Effector CD8-positive, alpha-beta T cell (primary cell): Measurements from ENCODE around the gene CPT2.
A peak's percentile ranks its signal among the peaks of the same experiment; 100 is the strongest.
"Not testable (repeated sequence)": the region's sequence is repeated elsewhere in the genome, so short reads cannot be mapped to it uniquely, and the experiment has no call there.

ENCODE experiments used
- DNase-seq: peaks from one replicate; lab custom pipeline; 2025; lab: John Stamatoyannopoulos, UW

CPT2 gene

DNA sequence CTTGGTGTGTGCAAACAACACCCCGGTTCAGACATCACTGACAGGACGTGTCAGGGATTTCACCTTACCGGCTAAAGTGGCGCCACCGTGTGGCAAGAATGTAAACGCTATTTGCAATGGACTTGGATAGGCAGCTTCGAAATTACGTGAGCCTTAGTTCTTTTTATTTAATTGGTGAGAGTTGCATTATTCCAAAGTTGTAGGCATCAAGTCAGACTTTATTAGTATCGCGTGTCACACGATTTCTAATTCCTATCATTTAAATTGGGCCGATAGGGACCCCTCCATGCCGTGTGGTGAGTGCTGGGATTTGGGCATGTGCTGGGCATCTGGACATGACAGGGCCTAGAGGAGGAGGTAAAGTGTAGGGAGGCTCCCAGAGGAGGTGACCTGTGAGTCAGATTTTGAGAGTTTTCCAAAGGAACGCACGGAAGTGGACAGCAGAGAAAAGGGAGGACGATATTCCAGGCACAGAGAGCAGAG lies 14.5 kb upstream of the CPT2 start:
- peak; percentile 65 for DNase-seq

DNA sequence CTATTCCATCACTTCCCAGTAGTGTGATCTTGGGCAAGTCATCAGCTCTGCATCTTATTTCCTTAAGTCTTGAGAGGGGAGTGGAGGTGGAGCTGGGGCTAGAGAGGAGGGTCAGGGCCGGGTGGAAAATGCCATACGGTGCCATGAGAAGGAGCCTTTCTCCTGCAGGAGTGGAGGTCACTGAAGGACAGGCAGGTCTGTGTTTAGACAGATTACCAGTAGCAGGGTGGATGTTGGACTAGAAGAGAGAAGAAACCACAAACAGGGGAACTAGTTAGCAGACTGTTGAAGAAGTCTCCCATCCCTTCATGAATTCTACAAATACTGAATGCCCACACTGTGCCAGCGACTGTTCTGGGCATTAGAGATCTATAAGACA lies 13.9 kb upstream of the CPT2 start:
- no peak for DNase-seq

DNA sequence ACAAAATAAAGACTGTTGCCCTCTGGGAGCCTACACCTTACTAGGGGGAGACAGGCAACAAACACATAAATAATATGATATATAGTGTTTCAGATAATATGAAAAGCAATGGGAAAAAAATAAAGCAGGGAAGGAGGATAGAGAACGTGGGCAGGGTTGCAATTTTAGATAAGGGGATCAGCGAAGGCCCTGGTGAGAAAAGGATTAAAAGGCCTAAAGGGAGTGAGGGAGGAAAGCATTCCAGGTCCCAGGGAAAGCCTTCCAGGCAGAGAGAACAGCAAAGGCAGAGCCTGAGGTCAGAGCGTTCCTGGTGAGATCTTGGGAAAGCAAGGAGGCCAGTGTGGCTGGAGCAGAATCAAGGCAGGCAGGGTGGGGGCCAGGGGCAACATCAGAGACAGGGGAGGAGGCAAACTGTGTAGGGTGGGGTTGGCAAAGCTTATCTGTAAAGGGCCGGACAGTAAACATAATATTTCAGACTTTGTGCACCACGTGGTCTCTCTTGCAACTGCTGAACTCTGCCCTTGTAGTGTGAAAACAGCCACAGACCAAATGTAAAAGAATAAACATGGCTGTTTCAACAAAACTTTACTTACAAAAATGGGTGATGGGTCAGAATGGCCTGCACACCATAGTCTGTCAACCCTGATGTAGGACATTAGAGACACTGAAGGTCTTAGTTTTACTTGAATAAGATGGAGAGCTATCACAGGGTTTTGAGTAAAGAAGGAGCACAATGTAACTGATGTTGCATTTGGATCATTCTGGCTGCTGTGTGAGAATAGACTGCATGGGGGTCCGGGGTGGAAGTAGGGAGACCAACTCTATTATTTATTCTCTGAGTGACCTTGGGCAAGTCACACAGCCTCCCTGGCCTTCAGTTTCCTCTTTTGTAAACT lies 13.3 kb upstream of the CPT2 start:
- DNase-seq = no peak

DNA sequence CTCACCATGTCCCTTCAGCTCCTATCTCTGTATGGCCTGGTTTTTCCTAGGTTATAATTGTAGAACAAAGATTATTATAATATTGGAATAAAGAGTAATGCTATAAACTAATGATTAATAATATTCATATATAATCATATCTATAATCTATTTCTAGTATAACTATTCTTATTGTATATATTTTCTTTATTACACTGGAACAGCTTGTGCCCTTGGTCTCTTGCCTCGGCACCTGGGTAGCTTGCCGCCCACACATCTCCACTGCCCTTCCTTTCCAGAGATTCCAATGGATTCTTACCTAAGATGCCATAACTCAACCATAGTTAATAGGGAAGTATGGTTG lies 10.7 kb upstream of the CPT2 start:
- not testable (repeated sequence) for DNase-seq

DNA sequence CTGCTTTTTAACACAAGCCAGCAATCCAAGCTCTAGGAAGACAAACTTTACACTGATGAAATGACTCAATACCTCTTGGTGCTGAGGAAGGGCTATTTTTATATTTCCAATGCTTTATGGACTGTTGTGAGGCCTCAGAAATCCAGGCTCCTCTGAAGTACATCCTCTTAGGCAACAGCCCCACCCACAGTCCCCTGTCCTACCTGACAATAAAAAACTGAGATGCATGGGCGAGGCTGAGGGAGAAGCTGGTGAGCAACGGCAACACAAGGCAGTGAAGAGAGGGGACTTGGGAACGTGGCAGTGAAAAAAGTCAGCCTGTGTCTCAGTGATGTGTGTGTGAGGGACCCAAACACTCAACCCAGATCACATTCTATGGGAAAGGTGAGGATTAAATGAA lies 10.1 kb upstream of the CPT2 start:
- DNase-seq = no peak

DNA sequence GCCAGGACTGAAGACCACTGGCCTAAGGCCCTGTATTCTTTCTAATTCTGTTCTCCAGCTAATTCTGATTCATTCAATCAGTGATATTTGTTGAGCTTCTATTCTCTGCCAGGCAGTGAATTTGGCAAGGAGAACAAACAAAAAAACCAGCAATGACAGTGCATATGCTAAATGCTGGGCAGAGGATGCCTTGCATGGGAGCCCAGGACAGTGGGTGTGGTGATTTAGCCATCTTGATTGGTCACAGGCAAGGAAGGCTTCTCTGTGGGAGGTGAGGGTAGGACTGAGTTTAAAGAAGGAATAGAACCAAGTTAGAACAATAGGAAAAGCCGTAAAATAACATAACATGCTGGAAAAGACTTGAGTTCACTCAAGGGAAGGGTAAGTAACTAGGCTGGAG lies 9.2 kb upstream of the CPT2 start:
- no peak for DNase-seq

DNA sequence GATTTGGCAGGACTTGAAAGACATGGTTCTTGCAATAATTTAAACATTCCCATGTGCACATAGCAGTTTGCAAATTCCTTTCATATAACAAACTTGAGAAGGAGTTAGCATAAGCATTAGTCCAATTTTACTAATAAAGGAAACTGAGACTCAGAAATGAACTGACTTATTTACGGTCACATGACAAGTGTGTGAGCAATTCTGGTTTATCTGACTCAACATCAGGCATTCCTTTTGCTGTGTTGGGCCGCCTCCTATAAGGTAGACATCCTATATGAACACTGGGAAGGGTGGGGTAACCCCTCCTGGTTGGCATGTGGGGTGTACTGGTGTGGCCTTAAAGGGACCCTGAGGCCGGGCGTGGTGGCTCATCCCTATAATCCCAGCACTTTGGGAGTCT lies 8.5 kb upstream of the CPT2 start:
- no peak for DNase-seq

DNA sequence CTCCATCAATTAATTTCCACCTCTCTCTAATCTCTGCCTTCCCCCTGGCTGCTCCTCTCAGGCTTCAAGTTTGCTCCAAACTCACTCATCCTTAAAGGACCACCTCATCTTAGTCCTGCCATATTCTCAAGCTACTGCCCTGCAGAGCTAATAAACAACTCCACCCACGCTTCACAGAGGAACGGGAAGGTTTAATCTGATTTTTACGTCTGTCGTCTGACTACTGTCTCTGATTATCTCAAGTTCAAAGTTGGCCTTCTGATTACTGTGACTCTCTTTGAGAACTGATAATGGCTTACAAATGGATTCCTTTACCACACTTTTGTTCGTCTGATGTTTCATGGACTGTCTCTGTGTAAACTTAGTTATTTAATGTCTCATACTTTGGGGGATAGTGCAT lies 7.6 kb upstream of the CPT2 start:
- no peak for DNase-seq

DNA sequence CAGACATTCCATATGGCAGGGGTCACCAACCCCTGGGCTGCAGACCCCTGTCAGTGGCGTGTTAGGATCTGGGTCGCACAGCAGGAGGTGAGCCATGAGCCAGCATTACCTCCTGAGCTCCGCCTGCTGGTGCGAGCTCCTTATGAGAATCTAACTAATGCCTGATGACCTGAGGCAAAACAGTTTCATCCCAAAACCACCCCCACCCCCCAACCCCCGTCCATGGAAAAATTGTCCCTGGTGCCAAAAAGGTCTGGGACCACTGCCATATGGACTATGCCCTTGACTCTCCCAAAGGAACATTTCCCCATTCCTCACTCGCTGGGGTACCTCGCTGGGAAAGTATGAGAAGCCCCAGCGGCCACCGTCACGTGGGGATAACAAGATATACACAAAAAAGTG lies 6.4 kb upstream of the CPT2 start:
- no peak for DNase-seq

DNA sequence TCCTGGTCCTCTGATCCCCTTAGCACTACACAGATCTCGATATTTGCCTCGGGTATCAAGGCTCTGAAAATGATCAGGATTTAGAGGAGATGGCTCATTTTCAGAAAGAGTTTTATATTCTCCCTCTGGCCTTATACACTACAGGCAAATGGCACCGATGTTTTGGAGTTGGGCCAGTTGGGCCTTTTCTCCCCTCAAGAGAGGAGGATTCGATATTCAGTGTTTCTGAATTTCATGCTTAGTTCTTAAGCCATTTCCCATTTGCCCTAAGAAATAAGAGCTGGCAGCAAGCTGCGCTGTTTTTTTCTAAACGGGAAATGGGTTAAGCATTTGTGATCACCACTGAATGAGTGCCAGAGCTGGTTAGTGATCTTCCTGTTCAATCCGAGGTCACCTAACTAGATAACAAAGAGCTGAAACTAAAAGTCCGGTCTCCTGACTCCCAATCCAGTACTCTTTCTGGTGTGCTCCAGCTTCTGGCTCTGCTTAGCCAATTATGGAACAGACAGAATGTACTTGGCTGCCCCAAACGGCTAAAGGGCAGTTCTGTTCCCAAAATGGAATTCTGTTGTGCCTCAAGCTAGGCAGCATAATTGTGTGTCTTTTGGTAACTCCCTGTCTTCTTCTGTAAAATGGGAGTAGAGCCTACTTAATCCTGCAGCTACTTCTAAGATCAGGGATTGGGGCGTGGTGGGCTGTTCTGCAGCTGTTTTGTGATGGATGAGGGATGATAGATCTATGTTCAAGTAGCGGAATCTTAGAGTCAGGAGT lies 1.2 kb upstream of the CPT2 start:
- DNase-seq = no peak

DNA sequence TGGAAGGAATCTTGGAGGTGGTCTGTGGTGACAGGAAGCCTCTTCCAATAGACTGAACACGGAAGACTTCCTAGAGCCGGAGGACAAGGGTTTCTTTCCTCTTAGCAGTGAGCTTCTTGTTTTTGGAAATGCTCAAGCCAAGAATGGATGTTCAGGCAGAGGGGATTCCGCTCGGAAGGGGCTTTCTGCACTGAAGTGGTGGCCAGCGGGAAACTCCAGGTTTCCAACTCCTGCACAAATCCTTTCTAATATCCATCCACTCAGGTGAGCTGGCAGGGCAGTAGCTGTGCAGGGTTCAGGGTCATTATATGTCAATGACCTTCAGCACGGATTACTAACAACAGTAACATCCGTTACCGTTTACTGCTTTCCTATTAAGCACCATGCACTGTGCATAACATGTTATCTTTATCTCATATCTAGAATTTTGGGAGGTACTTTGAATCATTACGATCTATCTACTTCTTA lies 573 bp upstream of the CPT2 start:
- no peak for DNase-seq

DNA sequence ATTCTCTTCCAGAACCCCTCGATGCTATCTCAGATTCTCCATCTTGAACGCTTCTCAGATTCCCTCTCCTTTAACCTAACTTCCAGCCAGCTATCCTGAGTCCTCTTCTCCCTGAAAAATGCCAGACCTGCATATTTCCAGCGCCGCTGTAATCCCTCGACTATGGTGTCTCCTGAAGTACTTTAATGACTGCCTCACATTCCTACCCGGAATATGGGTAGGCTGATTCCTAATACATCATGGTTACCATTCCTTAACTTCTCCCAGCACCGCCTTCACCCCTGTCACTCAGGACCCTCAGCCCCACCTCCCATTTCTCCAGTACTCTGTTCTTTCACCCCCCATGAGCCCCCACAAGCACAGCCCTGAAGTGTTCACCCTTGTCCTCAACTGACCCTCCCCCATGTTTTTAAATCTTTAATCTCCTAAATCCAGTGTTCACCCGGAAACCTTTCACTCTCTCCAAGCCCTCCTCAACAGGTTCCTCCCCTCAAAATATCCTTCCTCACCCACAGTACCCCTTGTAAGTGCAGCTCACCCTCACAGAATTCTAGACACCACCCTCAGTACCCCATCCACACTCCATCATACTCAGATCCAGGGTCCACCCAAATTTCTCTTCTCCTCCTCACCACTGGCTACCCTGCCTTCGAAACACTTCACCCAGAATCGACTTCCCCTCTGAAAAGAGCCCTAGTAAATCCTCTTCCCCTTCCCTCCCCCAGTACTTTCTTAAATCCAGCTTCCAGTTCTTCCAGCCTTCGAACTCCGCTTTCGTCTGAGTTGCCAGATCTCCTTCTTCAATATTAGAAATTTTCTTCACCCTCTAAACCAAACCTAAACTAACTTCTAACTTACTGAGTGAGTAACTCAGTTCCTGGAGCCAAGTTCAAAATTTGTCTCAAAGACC lies 922 bp downstream of the CPT2 start:
- DNase-seq = no peak

DNA sequence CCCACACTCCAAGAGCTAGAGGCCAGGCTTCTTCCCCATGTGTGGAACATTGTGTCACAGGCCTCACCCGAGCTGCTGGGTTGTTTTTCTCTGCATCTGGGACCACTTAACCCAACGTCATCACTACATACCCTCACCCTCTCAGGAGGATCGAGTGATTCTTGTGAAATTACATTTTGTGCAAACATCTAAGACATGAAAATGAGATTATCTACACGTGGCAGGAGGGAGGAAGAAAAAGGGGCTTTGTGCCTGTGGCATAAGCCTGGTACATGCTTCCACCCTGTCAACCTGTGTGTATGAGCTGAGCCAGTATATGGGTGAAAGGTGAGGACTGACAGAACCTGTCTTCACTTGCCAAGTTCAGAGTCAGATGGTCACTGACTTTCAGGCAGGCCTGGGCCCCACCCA lies 1.6 kb downstream of the CPT2 start:
- no peak for DNase-seq

DNA sequence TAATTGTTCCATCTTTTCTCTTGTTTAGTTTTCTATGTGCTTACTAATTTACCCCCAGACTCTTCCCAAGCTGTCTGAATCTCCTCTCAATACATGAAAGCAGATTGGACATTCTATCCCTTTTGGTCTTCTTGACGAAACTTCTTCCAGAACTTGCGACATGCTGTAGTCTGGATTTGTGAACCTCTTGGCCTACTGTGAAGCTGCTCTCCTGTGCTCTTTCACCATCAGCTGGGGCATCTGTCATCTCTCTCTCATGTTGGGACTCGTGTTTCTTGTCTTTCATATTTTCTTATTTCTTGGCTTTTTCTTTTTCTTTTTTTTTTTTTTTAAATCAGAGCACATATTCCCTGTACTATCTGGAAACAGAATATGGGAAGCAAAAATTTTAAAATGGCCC lies 6.8 kb downstream of the CPT2 start:
- no peak for DNase-seq

DNA sequence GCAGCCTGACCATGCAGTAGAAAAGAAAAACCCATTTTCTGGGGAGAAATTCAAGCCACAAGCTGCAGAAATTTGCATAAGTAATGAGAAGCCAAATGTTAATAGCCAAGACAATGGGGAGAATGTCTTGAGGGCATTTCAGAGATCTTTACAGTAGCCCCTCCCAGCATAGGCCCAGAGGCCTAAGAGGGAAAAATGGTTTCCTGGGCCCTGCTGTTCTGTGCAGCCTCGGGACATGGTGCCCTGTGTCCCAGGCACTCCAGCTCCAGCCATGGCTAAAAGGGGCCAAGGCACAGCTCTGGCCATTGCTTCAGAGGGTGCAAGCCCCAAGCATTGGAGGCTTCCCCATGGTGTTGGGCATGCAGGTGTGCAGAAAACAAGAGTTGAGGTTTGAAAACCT lies 8.9 kb downstream of the CPT2 start:
- DNase-seq = not testable (repeated sequence)

DNA sequence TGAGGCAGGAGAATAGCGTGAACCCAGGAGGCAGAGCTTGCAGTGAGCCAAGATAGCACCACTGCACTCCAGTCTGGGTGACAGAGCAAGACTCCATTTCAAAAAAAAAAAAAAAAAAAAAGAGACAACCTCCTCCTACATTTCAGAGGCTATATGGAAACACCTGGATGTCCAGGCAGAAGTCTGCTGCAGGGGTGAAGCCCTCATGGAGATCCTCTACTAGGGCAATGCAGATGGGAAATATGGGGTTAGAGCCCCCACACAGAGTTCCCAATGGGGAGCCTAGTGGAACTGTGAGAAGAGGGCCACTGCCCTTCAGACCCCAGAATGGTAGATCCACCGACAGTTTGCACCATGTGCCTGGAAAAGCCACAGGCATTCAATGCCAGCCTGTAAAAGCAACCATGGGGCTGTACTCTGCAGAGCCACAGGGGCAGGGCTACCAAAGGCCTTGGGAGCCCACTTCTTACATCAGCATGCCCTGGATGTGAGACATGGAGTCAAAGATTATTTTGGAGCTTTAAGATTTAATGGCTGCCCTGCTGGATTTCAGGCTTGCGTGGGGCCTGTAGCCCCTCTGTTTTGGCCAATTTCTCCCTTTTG lies 9.6 kb downstream of the CPT2 start:
- DNase-seq = not testable (repeated sequence)

DNA sequence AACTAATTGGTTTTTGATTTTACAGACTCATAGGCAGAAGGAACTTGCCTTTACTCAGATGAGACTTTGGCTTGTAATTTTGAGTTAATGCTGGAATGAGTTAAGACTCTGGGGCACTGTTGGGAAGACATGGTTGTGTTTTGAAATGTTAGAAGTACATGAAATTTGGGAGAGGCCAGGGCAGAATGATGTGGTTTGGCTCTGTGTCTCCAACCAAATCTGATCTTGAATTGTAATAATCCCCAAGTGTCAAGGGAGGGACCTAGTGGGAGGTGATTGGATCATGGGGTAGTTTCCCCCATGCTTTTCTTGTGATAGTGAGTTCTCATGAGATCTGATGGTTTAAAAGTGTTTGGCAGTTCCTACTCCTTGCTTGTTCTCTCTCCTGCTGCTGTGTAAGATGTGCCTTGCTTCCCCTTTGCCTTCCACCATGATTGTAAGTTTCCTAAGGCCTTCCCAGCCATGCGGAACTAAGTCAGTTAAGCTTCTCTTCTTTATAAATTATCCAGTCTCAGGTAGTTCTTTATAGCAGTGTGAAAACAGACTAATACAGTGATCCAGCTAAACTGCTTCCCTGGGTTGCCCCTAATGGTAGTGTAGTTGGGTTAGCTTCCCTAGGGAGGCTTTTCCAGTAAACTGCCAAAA lies 10.2 kb downstream of the CPT2 start:
- DNase-seq = no peak

DNA sequence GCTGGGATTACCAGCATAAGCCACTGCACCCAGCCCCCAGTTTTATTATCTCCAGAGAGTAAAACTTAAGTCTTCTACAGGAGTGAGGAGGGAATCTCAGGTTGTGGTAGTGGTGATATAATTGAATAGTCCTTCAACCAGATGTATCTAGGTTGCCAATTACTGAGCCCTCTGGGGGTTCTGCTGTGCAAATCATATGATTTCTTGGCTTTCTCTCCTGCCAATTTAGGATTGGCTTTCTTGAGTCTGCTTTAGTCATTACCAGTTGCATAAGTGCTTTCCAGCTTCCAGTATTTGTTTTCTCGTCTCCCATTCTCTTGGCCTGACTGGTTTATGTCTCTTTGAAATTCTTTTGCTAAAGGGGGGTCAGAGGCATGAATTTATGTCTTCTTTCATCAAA lies 11.1 kb downstream of the CPT2 start:
- DNase-seq = no peak

DNA sequence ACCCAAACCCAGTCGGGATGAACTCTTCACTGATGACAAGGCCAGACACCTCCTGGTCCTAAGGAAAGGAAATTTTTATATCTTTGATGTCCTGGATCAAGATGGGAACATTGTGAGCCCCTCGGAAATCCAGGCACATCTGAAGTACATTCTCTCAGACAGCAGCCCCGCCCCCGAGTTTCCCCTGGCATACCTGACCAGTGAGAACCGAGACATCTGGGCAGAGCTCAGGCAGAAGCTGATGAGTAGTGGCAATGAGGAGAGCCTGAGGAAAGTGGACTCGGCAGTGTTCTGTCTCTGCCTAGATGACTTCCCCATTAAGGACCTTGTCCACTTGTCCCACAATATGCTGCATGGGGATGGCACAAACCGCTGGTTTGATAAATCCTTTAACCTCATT lies 13.7 kb downstream of the CPT2 start:
- no peak for DNase-seq

DNA sequence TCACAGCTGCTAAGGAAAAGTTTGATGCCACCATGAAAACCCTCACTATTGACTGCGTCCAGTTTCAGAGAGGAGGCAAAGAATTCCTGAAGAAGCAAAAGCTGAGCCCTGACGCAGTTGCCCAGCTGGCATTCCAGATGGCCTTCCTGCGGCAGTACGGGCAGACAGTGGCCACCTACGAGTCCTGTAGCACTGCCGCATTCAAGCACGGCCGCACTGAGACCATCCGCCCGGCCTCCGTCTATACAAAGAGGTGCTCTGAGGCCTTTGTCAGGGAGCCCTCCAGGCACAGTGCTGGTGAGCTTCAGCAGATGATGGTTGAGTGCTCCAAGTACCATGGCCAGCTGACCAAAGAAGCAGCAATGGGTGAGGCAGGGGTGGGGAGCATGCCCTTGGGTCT lies 14.3 kb downstream of the CPT2 start:
- DNase-seq = no peak

DNA sequence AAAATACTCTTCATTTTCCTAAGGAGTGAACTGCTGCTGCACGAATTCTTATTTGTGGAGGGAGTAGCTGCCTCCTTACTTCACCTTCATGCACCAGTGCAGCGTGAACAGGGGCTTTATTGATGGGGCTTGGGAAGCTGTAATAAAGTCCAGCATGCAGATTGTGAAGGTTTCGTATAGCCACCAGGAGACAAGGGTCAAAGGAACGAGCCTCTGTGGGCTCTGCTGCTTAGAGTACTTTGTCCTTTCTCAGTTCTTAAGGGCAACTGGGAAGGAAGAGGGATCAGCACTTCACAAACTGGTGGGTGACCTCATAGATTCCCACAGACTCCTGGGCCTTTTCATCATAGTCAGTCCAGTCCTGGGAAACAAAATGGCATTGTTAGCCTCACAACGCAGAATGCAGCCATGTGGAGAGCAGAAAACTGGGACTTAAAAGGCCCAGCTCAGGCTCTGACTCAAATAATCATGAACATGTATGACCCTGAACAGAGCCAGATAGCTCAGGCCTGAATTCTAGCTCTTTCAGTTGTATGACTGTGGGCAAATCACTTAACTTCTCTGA lies 17.8 kb downstream of the CPT2 start:
- no peak for DNase-seq
